Measurements from ENCODE around the gene TGFBR3L.
"Not testable (repeated sequence)": the region's sequence is repeated elsewhere in the genome, so short reads cannot be mapped to it uniquely, and the experiment has no call there.

The TGFBR3L gene

GRCh38 chr19:7953576-7953975 is 38.9 kb downstream of the TGFBR3L start:
- no peak overlapping the region for H3K27ac ChIP-seq
- no peak for TF ChIP-seq CTCF (conservative IDR thresholded peaks at IDR 0.05)

GRCh38 chr19:7955696-7956095 is 41.1 kb downstream of the TGFBR3L start:
- H3K27ac ChIP-seq, result no peak overlapping the region
- TF ChIP-seq CTCF (conservative IDR thresholded peaks at IDR 0.05), result no peak

- TF ChIP-seq CTCF (conservative IDR thresholded peaks at IDR 0.05), result no peak
- no peak overlapping the region for H3K27ac ChIP-seq
Observed at GRCh38 chr19:7959211-7959610, 44.6 kb downstream of the TGFBR3L start.

- H3K27ac ChIP-seq, result not testable (repeated sequence)
Observed at GRCh38 chr19:7961082-7961481, 46.5 kb downstream of the TGFBR3L start.

GRCh38 chr19:7961920-7962626 is 47.4 kb downstream of the TGFBR3L start:
- TF ChIP-seq CTCF (conservative IDR thresholded peaks at IDR 0.05), result no peak
- H3K27ac ChIP-seq, result no peak overlapping the region

- no peak for TF ChIP-seq CTCF (conservative IDR thresholded peaks at IDR 0.05)
- no peak overlapping the region for H3K27ac ChIP-seq
Observed at GRCh38 chr19:7962644-7963268, 48.1 kb downstream of the TGFBR3L start.

- no peak overlapping the region for H3K27ac ChIP-seq
- no peak for TF ChIP-seq CTCF (conservative IDR thresholded peaks at IDR 0.05)
Observed at GRCh38 chr19:7963566-7963965, 48.9 kb downstream of the TGFBR3L start.

GRCh38 chr19:7965259-7965841 is 50.7 kb downstream of the TGFBR3L start:
- no peak for TF ChIP-seq CTCF (conservative IDR thresholded peaks at IDR 0.05)
- no peak overlapping the region for H3K27ac ChIP-seq
